ENCODE results near the gene RBKS. TPM values are rescaled to one million over a fixed set of nuclear protein-coding genes. Genes with fewer than 3 reads are reported as not detected.

RBKS gene
- total RNA-seq, 2 experiments from 2014 or later = 1.2 TPM

DNA sequence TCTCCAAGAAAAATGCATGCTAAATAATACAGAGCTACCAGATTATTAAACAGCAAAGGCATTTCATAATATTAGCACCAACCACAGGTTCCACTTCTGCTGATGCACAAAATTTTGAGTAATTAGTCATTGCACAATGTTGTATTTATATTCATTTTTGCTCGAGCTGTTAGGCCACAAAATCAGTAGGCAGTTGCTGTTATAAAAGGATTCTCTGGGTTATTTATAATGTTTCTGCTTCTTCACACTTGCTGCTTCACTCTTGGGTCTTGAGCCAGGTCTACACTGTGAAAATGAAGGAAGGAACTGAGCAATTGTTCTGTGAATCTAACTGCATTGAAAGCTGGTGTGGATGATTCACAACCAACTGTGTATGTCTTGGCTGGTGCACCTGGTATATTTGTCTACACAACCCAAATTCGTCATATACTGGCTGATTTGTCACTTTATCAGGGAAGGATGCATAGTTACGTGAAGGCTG is 80.4 kb downstream of the RBKS start:
- H3K36me3 Mint-ChIP-seq (ENCODE audit: low read depth) = no peaks in the 10 kb centered on the region
- H3K4me3 Mint-ChIP-seq = no peak overlapping the region
- no peaks in the 10 kb centered on the region for H3K9me3 Mint-ChIP-seq
- no peak for DNase-seq
- peaks cover 2% of the 10 kb centered on the region for H3K4me1 Mint-ChIP-seq
- POLR2A ChIA-PET = no interaction called here
- H3K27me3 Mint-ChIP-seq = no peaks in the 10 kb centered on the region
- H3K27ac Mint-ChIP-seq = no peak overlapping the region
- CTCF ChIA-PET = interaction anchor here (0.6 kb wide), 1 partner anchor 38 kb away, joined by 3 read pairs; no protein-coding TSS in a partner anchor

DNA sequence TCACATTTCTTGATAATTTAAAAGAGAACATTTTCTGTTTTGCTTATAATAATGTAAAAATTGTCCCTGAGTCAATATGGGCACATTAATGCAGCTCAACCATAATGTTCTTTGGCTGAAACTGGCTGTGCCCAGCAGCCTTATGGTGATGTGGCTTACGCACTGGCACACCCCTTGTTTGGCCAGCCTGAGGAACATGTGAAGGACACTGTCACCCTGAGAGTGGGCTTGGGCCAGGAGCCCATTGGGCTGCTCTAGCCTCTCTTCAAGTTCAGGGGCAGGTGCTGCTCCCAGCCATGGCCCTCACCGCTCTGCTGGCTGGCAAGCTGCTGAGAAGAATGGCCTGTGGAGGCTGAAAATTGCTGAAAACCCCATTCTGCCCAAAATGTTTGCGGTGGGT is 81.2 kb downstream of the RBKS start:
- Mint-ChIP-seq H3K9me3 (no peaks in the 10 kb centered on the region), H3K4me3 (no peak overlapping the region), H3K36me3 (ENCODE audit: low read depth) (no peaks in the 10 kb centered on the region), H3K27ac (no peak overlapping the region), H3K4me1 (peaks cover 2% of the 10 kb centered on the region), H3K27me3 (no peaks in the 10 kb centered on the region)
- DNase-seq = no peak
- ChIA-PET POLR2A (no interaction called here), CTCF (no interaction called here)

DNA sequence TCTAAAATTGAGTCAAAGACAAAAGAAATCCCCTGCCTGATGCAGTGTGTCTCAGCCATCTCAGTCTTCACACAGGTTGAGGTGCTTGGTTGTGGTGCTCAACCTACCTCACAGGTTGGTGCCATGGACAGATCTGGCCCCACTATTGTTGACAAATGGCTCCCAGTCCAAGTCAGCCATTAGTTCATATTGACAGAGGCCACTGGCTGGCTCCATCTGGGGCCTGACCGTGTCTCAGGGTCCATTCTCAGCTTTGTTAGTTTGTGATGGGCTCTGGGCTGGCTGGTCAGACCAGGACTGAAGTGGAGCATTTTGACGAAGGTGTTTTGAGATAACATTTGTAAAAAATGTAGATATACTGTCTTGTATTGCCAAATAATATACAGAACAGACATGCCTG is 81.8 kb downstream of the RBKS start:
- no peaks in the 10 kb centered on the region for H3K27me3 Mint-ChIP-seq
- ChIA-PET CTCF (no interaction called here), POLR2A (no interaction called here)
- H3K4me3 Mint-ChIP-seq = no peak overlapping the region
- H3K9me3 Mint-ChIP-seq = no peaks in the 10 kb centered on the region
- H3K27ac Mint-ChIP-seq = no peak overlapping the region
- no peak for DNase-seq
- H3K4me1 Mint-ChIP-seq = peaks cover 2% of the 10 kb centered on the region
- no peaks in the 10 kb centered on the region for H3K36me3 Mint-ChIP-seq (ENCODE audit: low read depth)

DNA sequence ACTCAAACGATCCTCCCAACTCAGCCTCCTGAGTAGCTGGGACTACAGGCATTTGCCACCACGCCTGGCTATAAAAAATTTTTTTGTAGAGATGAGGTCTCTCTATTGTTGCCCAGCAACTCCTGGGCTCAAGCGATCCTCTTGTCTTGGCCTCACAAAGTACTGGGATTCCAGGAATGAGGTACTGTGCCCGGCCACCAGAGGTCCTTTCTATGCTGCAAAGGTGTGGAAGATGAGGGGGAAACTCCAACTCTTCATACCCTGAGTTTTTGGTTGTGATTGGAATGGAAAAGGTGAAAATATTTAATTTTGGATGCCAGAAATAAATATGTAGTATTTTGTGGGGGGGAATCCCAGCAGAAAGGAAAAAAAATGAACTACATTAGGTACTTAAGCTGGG is 82.7 kb downstream of the RBKS start:
- Mint-ChIP-seq H3K9me3 (no peaks in the 10 kb centered on the region), H3K36me3 (ENCODE audit: low read depth) (no peaks in the 10 kb centered on the region), H3K27ac (no peak overlapping the region), H3K4me3 (no peak overlapping the region), H3K4me1 (peaks cover 2% of the 10 kb centered on the region), H3K27me3 (no peaks in the 10 kb centered on the region)
- peak; percentile 10 for DNase-seq
- POLR2A ChIA-PET = no interaction called here
- CTCF ChIA-PET = interaction anchor here (0.6 to 1.8 kb wide), 4 partner anchors 9 to 442 kb away, joined by 3 to 5 read pairs (median 4); no protein-coding TSS in a partner anchor

DNA sequence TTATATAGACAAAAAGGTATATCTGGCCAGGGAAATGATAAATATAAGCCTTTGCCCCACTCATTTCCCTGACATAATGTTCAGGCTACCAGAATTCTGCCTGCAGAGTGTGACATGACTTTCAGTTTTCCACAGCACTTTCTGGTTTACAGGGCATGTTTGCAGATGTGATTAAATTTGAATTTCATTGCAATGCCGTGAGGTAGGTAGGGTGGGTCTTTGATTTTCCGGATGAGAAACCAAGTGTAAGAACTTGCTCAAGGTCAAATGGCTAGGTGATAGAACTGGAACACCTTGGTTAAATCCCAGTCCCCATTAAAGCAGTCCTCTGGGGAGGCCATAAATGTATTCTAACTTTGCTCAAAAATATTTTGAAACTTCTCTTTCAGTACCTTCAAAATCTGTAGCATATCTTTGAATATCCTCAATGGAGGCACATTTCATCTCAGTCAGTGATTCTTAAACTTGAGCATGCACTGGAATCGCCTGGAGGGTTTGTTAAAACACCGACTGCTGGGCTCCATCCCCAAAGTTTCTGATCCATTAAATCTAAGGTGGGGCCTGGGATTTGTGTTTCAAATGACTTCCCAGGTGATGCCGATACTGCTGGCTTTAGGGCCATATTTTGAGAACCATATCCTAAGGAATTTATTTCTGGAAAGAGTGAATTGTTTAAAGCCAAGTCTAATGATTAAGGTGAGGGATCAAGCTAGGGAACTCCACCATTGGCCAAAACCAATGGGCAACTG is 83.7 kb downstream of the RBKS start:
- no peak overlapping the region for H3K4me3 Mint-ChIP-seq
- H3K9me3 Mint-ChIP-seq = no peaks in the 10 kb centered on the region
- DNase-seq = no peak
- no peak overlapping the region for H3K27ac Mint-ChIP-seq
- H3K27me3 Mint-ChIP-seq = no peaks in the 10 kb centered on the region
- no peaks in the 10 kb centered on the region for H3K4me1 Mint-ChIP-seq
- ChIA-PET POLR2A (no interaction called here), CTCF (interaction anchor here (0.6 to 1.8 kb wide), 4 partner anchors 8 to 386 kb away, joined by 3 to 5 read pairs (median 4); no protein-coding TSS in a partner anchor)
- no peaks in the 10 kb centered on the region for H3K36me3 Mint-ChIP-seq (ENCODE audit: low read depth)

DNA sequence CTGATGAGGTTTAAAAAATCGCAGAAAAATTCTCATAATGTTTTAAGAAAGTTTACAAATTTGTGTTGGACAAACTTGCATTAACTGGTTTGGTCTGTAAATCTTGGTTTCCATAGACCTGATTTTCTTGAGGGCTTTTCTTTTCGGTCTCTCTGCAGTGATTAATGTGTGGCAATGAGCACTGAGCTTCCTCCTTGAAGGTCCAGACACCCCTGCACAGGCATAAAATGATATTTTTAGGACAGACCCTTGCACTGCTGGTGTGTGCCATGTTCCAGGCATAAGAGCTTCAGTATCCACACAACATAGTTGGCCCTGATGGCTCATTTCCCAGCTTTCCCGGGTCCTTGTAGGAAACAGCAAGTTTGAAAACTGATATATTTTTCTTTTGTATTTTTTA is 85.0 kb downstream of the RBKS start:
- no peak for DNase-seq
- Mint-ChIP-seq H3K36me3 (ENCODE audit: low read depth) (no peaks in the 10 kb centered on the region), H3K4me1 (no peaks in the 10 kb centered on the region), H3K27me3 (no peaks in the 10 kb centered on the region), H3K9me3 (no peaks in the 10 kb centered on the region), H3K4me3 (no peak overlapping the region), H3K27ac (no peak overlapping the region)
- CTCF ChIA-PET = interaction anchor here (0.5 to 1.5 kb wide), 6 partner anchors 14 to 612 kb away, joined by 3 to 5 read pairs (median 3); no protein-coding TSS in a partner anchor
- POLR2A ChIA-PET = no interaction called here

DNA sequence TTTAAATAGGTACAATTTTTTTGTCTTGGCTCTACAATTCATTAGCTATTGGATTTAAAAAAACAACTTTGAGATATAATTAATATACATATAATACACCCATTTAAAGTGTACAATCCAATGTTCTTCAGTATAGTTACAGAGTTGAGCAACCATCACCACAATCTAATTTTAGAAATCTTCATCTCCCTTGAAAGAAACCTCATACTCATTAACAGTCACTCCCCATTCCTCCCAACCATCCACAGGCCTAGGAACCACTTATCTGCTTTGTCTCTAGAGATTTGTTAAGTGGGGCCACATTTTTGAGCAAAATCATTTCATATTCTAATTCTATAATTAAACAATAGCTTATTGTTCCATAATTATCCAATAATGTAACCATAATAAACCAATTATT is 86.0 kb downstream of the RBKS start:
- CTCF ChIA-PET = interaction anchor here (1.1 kb wide), 1 partner anchor 11 kb away, joined by 4 read pairs; no protein-coding TSS in a partner anchor
- H3K27ac Mint-ChIP-seq = no peak overlapping the region
- DNase-seq = no peak
- H3K9me3 Mint-ChIP-seq = no peaks in the 10 kb centered on the region
- POLR2A ChIA-PET = no interaction called here
- no peaks in the 10 kb centered on the region for H3K36me3 Mint-ChIP-seq (ENCODE audit: low read depth)
- H3K4me3 Mint-ChIP-seq = no peak overlapping the region
- H3K27me3 Mint-ChIP-seq = no peaks in the 10 kb centered on the region
- no peaks in the 10 kb centered on the region for H3K4me1 Mint-ChIP-seq

DNA sequence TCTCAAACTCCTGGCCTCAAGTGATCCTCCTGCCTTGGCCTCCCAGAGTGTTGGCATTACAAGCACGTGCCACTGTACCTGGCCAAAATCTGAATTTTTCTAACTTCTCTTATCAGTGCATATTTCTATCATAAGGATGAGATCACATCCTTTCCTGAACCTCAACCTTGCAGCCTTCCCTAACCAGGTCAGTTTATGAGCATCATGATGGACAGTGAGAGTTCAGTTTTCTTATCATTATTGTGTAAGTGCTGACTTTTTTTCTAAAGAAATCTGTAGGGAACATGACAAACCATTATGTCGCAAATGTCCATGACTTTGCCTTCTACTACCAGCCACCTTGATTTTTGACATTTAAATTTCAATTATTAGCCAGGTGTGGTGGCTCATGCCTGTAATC is 87.1 kb downstream of the RBKS start:
- DNase-seq = no peak
- Mint-ChIP-seq H3K36me3 (ENCODE audit: low read depth) (no peaks in the 10 kb centered on the region), H3K4me3 (no peak overlapping the region), H3K9me3 (no peaks in the 10 kb centered on the region), H3K27ac (no peak overlapping the region), H3K4me1 (no peaks in the 10 kb centered on the region), H3K27me3 (no peaks in the 10 kb centered on the region)
- ChIA-PET POLR2A (no interaction called here), CTCF (no interaction called here)

DNA sequence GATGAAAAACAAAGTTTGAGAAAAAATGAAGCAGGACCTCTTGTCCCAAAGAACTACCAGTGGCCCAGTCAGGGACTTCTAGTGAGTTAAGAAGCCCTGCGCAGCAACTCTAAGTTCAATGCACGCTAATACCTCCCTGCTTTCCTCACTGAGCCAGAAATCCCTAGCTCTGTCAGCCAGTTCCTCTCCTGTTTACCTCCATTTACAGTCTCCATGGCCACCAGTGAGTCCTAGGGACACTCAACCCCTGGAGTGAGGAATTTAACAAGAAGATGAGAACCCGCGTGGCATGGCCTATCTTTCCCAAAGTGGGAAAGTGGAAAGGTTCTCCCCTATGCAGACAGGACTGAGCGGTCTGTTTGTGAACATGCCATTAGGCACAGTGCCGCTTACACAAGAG is 87.6 kb downstream of the RBKS start:
- Mint-ChIP-seq H3K27me3 (no peaks in the 10 kb centered on the region), H3K9me3 (no peaks in the 10 kb centered on the region), H3K4me1 (no peaks in the 10 kb centered on the region), H3K4me3 (no peak overlapping the region), H3K27ac (no peak overlapping the region), H3K36me3 (ENCODE audit: low read depth) (no peaks in the 10 kb centered on the region)
- DNase-seq = no peak
- POLR2A ChIA-PET = no interaction called here
- CTCF ChIA-PET = no interaction called here

DNA sequence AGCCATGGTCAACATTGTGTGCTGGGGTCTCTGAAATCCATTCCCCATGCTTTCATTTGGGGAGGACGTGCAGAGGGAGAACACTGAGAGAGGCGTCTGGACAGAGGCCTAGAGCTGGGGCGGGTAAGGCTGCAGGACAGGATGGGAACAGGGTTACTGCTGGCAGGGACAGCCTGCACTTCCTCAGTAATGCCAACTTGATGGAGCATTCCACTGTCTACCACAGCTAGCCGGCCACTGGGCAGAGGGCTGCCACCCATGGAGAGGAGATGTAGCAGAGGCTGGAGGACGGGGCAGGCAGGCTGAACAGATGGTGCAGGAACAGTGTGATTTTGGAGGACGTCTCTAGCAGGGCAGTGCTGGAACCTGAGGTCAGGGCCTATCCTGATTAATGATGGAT is 89.3 kb downstream of the RBKS start:
- ChIA-PET POLR2A (no interaction called here), CTCF (interaction anchor here (0.7 kb wide), 1 partner anchor 19 kb away, joined by 3 read pairs; no protein-coding TSS in a partner anchor)
- DNase-seq = no peak
- Mint-ChIP-seq H3K4me1 (no peaks in the 10 kb centered on the region), H3K9me3 (no peaks in the 10 kb centered on the region), H3K4me3 (no peak overlapping the region), H3K36me3 (ENCODE audit: low read depth) (no peaks in the 10 kb centered on the region), H3K27ac (no peak overlapping the region), H3K27me3 (no peaks in the 10 kb centered on the region)

DNA sequence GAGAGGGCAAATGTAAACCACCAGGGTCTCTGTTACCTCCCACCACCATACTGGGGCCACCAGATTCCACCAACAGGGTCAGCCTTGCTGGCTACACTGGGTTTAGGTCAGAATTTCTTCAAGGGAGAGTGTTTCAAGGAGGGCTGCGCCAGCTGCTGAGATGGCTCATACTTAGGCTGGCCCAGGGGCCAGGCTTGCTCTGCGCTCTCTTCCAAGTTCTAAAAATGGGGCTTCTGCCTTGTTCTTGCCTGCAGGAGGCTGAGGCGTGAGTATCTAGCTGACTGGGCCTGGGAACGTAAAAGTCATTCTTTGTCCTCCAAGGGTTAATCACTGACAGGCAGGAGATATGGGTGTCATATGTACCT is 90.6 kb downstream of the RBKS start:
- no peak overlapping the region for H3K4me3 Mint-ChIP-seq
- H3K36me3 Mint-ChIP-seq (ENCODE audit: low read depth) = no peaks in the 10 kb centered on the region
- no peak for DNase-seq
- no peaks in the 10 kb centered on the region for H3K9me3 Mint-ChIP-seq
- no peaks in the 10 kb centered on the region for H3K4me1 Mint-ChIP-seq
- no peaks in the 10 kb centered on the region for H3K27me3 Mint-ChIP-seq
- no peak overlapping the region for H3K27ac Mint-ChIP-seq
- ChIA-PET POLR2A (no interaction called here), CTCF (interaction anchor here (0.6 to 1.6 kb wide), 2 partner anchors 7 to 264 kb away, joined by 3 to 4 read pairs; no protein-coding TSS in a partner anchor)

DNA sequence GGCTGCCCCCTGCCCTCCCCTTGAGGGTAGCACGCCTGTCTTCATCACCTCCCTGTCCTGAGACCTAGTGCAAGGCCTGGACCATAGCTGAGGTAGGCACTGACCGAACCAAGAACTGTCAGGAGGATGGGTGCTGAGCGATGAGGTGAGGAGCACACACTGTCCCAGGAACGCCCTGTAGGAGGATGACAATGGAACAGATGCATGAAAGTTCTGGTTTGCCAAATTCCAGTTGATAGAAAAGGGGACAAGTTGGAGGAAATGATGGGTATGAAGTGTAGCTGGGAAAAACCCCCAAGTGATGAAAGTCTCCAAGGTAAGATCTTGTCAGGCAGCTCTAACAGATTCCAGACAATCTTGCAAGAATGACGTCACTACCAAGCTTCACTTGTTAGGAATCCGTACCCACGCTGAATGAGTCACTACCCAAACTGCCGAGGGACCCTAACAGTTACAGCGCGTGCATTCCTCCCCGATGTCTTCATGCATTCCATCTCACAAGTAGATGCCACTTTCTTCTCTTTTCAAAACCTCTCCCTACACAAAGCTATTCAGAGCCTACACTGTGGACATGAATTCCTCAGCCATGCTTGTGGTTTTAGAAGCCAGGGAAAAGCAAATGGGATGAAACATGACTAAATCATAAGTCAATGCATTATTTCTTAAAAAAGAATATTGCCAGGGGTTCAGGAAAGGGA is 91.1 kb downstream of the RBKS start:
- POLR2A ChIA-PET = no interaction called here
- Mint-ChIP-seq H3K36me3 (ENCODE audit: low read depth) (no peaks in the 10 kb centered on the region), H3K4me3 (no peak overlapping the region), H3K9me3 (no peaks in the 10 kb centered on the region), H3K27me3 (no peaks in the 10 kb centered on the region), H3K27ac (no peak overlapping the region), H3K4me1 (no peaks in the 10 kb centered on the region)
- no peak for DNase-seq
- CTCF ChIA-PET = interaction anchor here (0.6 to 1.6 kb wide), 2 partner anchors 8 to 265 kb away, joined by 3 to 4 read pairs; no protein-coding TSS in a partner anchor

DNA sequence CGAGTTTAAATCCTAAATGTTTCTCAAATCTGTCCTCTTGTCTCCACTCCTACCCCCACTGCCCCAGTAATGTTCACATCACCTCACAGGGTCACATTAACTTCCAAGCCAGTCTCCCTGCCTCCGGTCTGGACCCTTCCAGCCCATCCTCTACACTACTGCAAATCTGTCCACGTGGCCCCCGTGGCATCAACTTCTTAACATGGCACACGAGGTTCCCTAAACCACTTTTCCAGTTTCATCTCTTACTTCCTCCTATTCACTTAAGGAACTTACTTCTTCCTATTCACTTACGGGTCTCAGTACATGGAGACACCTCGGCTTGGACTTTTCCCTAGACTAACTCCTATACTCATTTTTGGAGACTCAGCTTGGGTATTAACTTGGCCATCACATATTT is 91.7 kb downstream of the RBKS start:
- ChIA-PET POLR2A (no interaction called here), CTCF (interaction anchor here (1.6 kb wide), 1 partner anchor 9 kb away, joined by 4 read pairs; no protein-coding TSS in a partner anchor)
- DNase-seq = no peak
- Mint-ChIP-seq H3K4me1 (no peaks in the 10 kb centered on the region), H3K27ac (no peak overlapping the region), H3K27me3 (no peaks in the 10 kb centered on the region), H3K4me3 (no peak overlapping the region), H3K9me3 (no peaks in the 10 kb centered on the region), H3K36me3 (ENCODE audit: low read depth) (no peaks in the 10 kb centered on the region)
